Endothelial cell of hepatic sinusoid (primary cell): ENCODE measurements around the gene PML.

ENCODE experiments used
- in situ Hi-C: cut with HindIII; loops from 2 replicates; pipeline ENCODE4 v1.10.0; 2017; ENCODE audit warnings: low sequenced_read_pairs

Gene PML

GRCh38 chr15:73984208-73984979, 10.1 kb upstream of the PML start:
- in situ Hi-C loops, result no loop called here

GRCh38 chr15:73985101-73985873, 9.2 kb upstream of the PML start:
- in situ Hi-C loops, result no loop called here

- in situ Hi-C loops, result no loop called here
Measured at GRCh38 chr15:73986055-73986775, 8.3 kb upstream of the PML start.

GRCh38 chr15:73986776-73987056, 7.8 kb upstream of the PML start:
- in situ Hi-C loops, result no loop called here

GRCh38 chr15:73987250-73987649, 7.3 kb upstream of the PML start:
- in situ Hi-C loops, result no loop called here

GRCh38 chr15:73987681-73988444, 6.7 kb upstream of the PML start:
- in situ Hi-C loops, result no loop called here

GRCh38 chr15:73988445-73988969, 6.0 kb upstream of the PML start:
- in situ Hi-C loops, result no loop called here

GRCh38 chr15:73989001-73989798, 5.3 kb upstream of the PML start:
- in situ Hi-C loops, result no loop called here

GRCh38 chr15:73990250-73991005, 4.1 kb upstream of the PML start:
- in situ Hi-C loops, result loop anchor here (5.0 kb wide), 1 partner anchor 57 kb away; no protein-coding TSS in a partner anchor

GRCh38 chr15:73991260-73991659, 3.3 kb upstream of the PML start:
- in situ Hi-C loops, result loop anchor here (5.0 kb wide), 1 partner anchor 56 kb away; no protein-coding TSS in a partner anchor

GRCh38 chr15:73991726-73992593, 2.6 kb upstream of the PML start, which contains the start of gene STOML1:
TSS of gene STOML1 (minus strand) at chr15:73992295. CDS start at chr15:73992223, 72 bp downstream.
- in situ Hi-C loops, result loop anchor here (5.0 kb wide), 1 partner anchor 55 kb away; no protein-coding TSS in a partner anchor

GRCh38 chr15:73992594-73992898, 2.0 kb upstream of the PML start:
- in situ Hi-C loops, result loop anchor here (5.0 kb wide), 1 partner anchor 55 kb away; no protein-coding TSS in a partner anchor

- in situ Hi-C loops, result loop anchor here (5.0 kb wide), 1 partner anchor 54 kb away; no protein-coding TSS in a partner anchor
Measured at GRCh38 chr15:73993211-73993994, 1.1 kb upstream of the PML start.

GRCh38 chr15:73994912-73995622, 551 bp downstream of the PML start:
- in situ Hi-C loops, result loop anchor here (5.0 kb wide), 1 partner anchor 52 kb away; no protein-coding TSS in a partner anchor

- in situ Hi-C loops, result no loop called here
Measured at GRCh38 chr15:73996267-73996666, 1.8 kb downstream of the PML start.

- in situ Hi-C loops, result no loop called here
Measured at GRCh38 chr15:73996939-73997338, 2.4 kb downstream of the PML start.

GRCh38 chr15:73997986-73998385, 3.5 kb downstream of the PML start:
- in situ Hi-C loops, result no loop called here
